IMR-90 (cell line): Measurements from ENCODE around the gene SHROOM3. TPM values are rescaled to one million over a fixed set of nuclear protein-coding genes. Genes with fewer than 3 reads are reported as not detected.

Source experiments
- ATAC-seq: fragments of 200-7000 bp; cut with Tn5 transposase; 2 replicates; pipeline ENCODE4 v1.9.1; 2020; ENCODE audit warnings: low read depth, mild to moderate bottlenecking, moderate library complexity
- BruUV-seq: library from RNA; stranded (reverse); fragments of 400-500 nt; replicated peaks from 2 replicates; lab custom pipeline; 2021; lab: Mats Ljungman, UMichigan
- CTCF ChIA-PET: fragments of 300-600 bp; formaldehyde crosslinking; extraction: SDS; loops from one replicate; lab custom pipeline; 2021; ENCODE audit warnings: antibody characterized with exemption; lab: Yijun Ruan, JAX
- POLR2A ChIA-PET: fragments of 300-600 bp; sonication (Branson Sonifier 250); formaldehyde crosslinking; loops from one replicate; lab custom pipeline; 2022; ENCODE audit warnings: antibody characterized with exemption; ENCODE audit not compliant: unreplicated experiment; lab: Charles Lee
- DNase-seq: peaks from one replicate; pipeline ENCODE4 v3.0.0; 2013
- H2AFZ ChIP-seq: replicated peaks from 2 replicates; pipeline ENCODE3; 2013; ENCODE audit warnings: low read length, mild to moderate bottlenecking; ENCODE audit not compliant: poor library complexity
- H2AK5ac ChIP-seq: 2 replicates; pipeline ENCODE4 v1.6.1; 2013; ENCODE audit warnings: low read depth, low read length, inconsistent platforms
- H2AK9ac ChIP-seq: replicated peaks from 2 replicates; pipeline ENCODE3; 2013; ENCODE audit warnings: mild to moderate bottlenecking, low read depth, low read length, moderate library complexity; ENCODE audit not compliant: poor library complexity
- H2BK120ac ChIP-seq: 2 replicates; pipeline ENCODE4 v1.6.1; 2013; ENCODE audit warnings: low read depth, low read length, inconsistent platforms
- H2BK15ac ChIP-seq: 3 replicates; pipeline ENCODE4 v1.6.1; 2013; ENCODE audit warnings: low read depth, low read length, inconsistent platforms
- H2BK20ac ChIP-seq: 2 replicates; pipeline ENCODE4 v1.6.1; 2013; ENCODE audit warnings: low read depth, mild to moderate bottlenecking, inconsistent platforms, low read length, moderate library complexity
- H2BK5ac ChIP-seq: 2 replicates; pipeline ENCODE4 v1.6.1; 2013; ENCODE audit warnings: mild to moderate bottlenecking, low read depth, low read length, inconsistent platforms; ENCODE audit not compliant: poor library complexity, severe bottlenecking
- H3K14ac ChIP-seq: replicated peaks from 2 replicates; pipeline ENCODE4 v1.6.1; 2013; ENCODE audit warnings: low read depth, low read length, inconsistent platforms
- H3K18ac ChIP-seq: 2 replicates; pipeline ENCODE4 v1.6.1; 2013; ENCODE audit warnings: low read depth, low read length, control low read depth
- H3K23ac ChIP-seq: 2 replicates; pipeline ENCODE4 v1.6.1; 2013; ENCODE audit warnings: low read depth, low read length, inconsistent platforms
- H3K27ac ChIP-seq: 2 replicates; pipeline ENCODE4 v1.5.1; 2013; ENCODE audit warnings: mild to moderate bottlenecking, control low read depth, low read length; ENCODE audit not compliant: insufficient read depth
- H3K27me3 ChIP-seq: 2 replicates; pipeline ENCODE4 v1.6.1; 2013; ENCODE audit warnings: low read length; ENCODE audit not compliant: control insufficient read depth, insufficient read depth
- H3K36me3 ChIP-seq: 2 replicates; pipeline ENCODE4 v1.6.1; 2013; ENCODE audit warnings: low read length, mixed read lengths; ENCODE audit not compliant: control insufficient read depth, insufficient read depth
- H3K4ac ChIP-seq: 2 replicates; pipeline ENCODE4 v1.6.1; 2013; ENCODE audit warnings: low read depth, low read length, inconsistent platforms
- H3K4me1 ChIP-seq: 2 replicates; pipeline ENCODE4 v1.6.1; 2013; ENCODE audit warnings: low read length, mixed read lengths; ENCODE audit not compliant: control insufficient read depth, insufficient read depth
- H3K4me2 ChIP-seq: 2 replicates; pipeline ENCODE4 v1.6.1; 2013; ENCODE audit warnings: low read depth, mild to moderate bottlenecking, control low read depth, low read length, moderate library complexity
- H3K4me3 ChIP-seq: 2 replicates; pipeline ENCODE4 v1.5.1; 2013; ENCODE audit warnings: low read depth, mild to moderate bottlenecking, control low read depth, low read length, moderate library complexity; ENCODE audit not compliant: insufficient read depth
- H3K56ac ChIP-seq: 2 replicates; pipeline ENCODE4 v1.6.1; 2013; ENCODE audit warnings: low read length, inconsistent platforms; ENCODE audit not compliant: insufficient read depth; ENCODE audit errors: extremely low read depth
- H3K79me1 ChIP-seq, 2 experiments: 2 replicates each; pipeline ENCODE4 v1.6.1; 2013; ENCODE audit warnings: low read length in 2 of 2, inconsistent platforms in 1 of 2, low read depth in 1 of 2
- H3K9ac ChIP-seq: 2 replicates; pipeline ENCODE4 v1.6.1; 2013; ENCODE audit warnings: low read depth, low read length, control low read depth
- H3K9me1 ChIP-seq: 2 replicates; pipeline ENCODE4 v1.6.1; 2013; ENCODE audit warnings: low read length, inconsistent platforms; ENCODE audit not compliant: insufficient read depth
- H3K9me3 ChIP-seq: 2 replicates; pipeline ENCODE4 v1.6.1; 2013; ENCODE audit warnings: low read length; ENCODE audit not compliant: control insufficient read depth, insufficient read depth
- H4K20me1 ChIP-seq: 2 replicates; pipeline ENCODE4 v1.6.1; 2013; ENCODE audit warnings: low read length, inconsistent platforms; ENCODE audit not compliant: insufficient read depth
- H4K5ac ChIP-seq: 2 replicates; pipeline ENCODE4 v1.6.1; 2013; ENCODE audit warnings: mild to moderate bottlenecking, low read depth, low read length, control low read depth
- H4K8ac ChIP-seq, 2 experiments: 2 replicates each; pipeline ENCODE4 v1.6.1; 2013; ENCODE audit warnings: low read depth in 2 of 2, low read length in 2 of 2, control low read depth in 1 of 2, inconsistent platforms in 1 of 2
- H4K91ac ChIP-seq: 2 replicates; pipeline ENCODE4 v1.6.1; 2013; ENCODE audit warnings: low read depth, low read length, inconsistent platforms; ENCODE audit not compliant: insufficient read depth
- MAFK ChIP-seq: IDR thresholded peaks from 2 replicates; pipeline ENCODE4 v1.6.1; 2012; ENCODE audit warnings: low read depth, low read length, improper control_type of control experiment
- MXI1 ChIP-seq: IDR thresholded peaks from 2 replicates; pipeline ENCODE4 v1.6.1; 2012; ENCODE audit warnings: low read depth, mild to moderate bottlenecking, low read length, moderate library complexity, borderline replicate concordance
- NFE2L2 ChIP-seq: fragments of 150-350 bp; IDR thresholded peaks from 2 replicates; pipeline ENCODE4 v1.6.1; 2016; ENCODE audit warnings: low read depth, mild to moderate bottlenecking, low read length
- POLR2A ChIP-seq: IDR thresholded peaks from 2 replicates; pipeline ENCODE4 v1.6.1; 2012; ENCODE audit warnings: mild to moderate bottlenecking, low read depth, low read length
- RFX5 ChIP-seq: IDR thresholded peaks from 2 replicates; pipeline ENCODE4 v1.8.0; 2012; ENCODE audit warnings: low read depth, mild to moderate bottlenecking, low read length, moderate library complexity
- SMC3 ChIP-seq: fragments of 150-350 bp; IDR thresholded peaks from 2 replicates; pipeline ENCODE4 v1.6.1; 2016; ENCODE audit warnings: low read depth, mild to moderate bottlenecking, antibody characterized with exemption, low read length, moderate library complexity
- WGBS, 2 experiments: methylation state at CpG; one replicate each; pipeline versions ENCODE4 v1.1.5 to v1.1.7; 2013; ENCODE audit warnings: missing lambda C conversion rate in 2 of 2; ENCODE audit not compliant: insufficient read length in 1 of 2; ENCODE audit errors: extremely low coverage in 2 of 2; 5-methylcytosine and 5-hydroxymethylcytosine counted together
- dilution Hi-C: fragments of 300-500 bp; cut with HindIII; formaldehyde crosslinking; loops from one replicate; pipeline ENCODE4 v1.14.3; 2018; ENCODE audit warnings: low sequenced_read_pairs; ENCODE audit not compliant: unreplicated experiment
- in situ Hi-C: fragments of 300-500 bp; cut with MboI; formaldehyde crosslinking; loops from 3 replicates; pipeline ENCODE4 v1.14.3; 2019; ENCODE audit warnings: low sequenced_read_pairs, inconsistent platforms, mixed read lengths
- intact Hi-C: fragments of 100-400 bp; cut with micrococcal nuclease; formaldehyde crosslinking; loops from 2 replicates; pipeline ENCODE4 v1.10.0; 2022
- polyA plus RNA-seq, 3 experiments: library from polyadenylated mRNA; depleted of rRNA; stranded (reverse); fragments of >200 nt; gene quantifications; 2 replicates each; pipeline ENCODE4 v1.2.3, GENCODE V29; 2012; ENCODE audit warnings: low replicate concordance in 1 of 3
- total RNA-seq: library from RNA; depleted of rRNA; stranded (reverse); fragments of >200 nt; gene quantifications from 2 replicates; pipeline ENCODE4 v1.2.3, GENCODE V29; 2012
- TF ChIP-seq, protein P1 (sequence below): conservative IDR thresholded peaks from 2 replicates; pipeline ENCODE4 v1.5.1; 2012; ENCODE audit warnings: mild to moderate bottlenecking, low read depth, low read length, improper control_type of control experiment

Gene SHROOM3
- total and polyA plus RNA-seq, 2 of the 4 experiments (the other 2 are of a cell fraction), result 10.8 to 19.5 TPM

DNA sequence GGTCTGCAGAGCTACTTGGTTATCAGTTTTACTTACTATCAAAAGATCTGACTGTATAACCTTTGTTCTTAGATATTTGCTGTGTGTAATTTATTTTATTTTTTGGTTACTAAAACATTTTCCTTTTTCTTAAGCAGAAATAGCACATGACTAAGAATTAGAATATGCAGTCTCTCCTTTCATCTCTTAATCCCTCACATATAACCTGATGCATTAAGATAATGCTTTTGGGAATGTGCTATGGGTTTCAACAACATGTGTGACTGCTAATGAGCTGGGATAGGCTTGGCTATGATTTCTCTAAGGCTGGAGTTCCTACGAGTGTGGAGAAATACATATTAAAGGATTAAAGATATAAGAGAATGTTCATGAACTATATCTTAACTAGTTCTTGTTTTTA is 41.5 kb downstream of the SHROOM3 start:
- Histone ChIP-seq H3K27ac (no peak overlapping the region), H3K4me1 (no peaks in the 10 kb centered on the region), H2AFZ (no peak overlapping the region), H2BK5ac (no peak overlapping the region), H3K9ac (no peak overlapping the region), H2AK5ac (no peak overlapping the region), H3K4me2 (no peak overlapping the region), H3K4ac (no peak overlapping the region), H3K27me3 (peaks cover 1% of the 10 kb centered on the region; the same call in 1 of the 2 replicates), H3K9me1 (no peaks in the 10 kb centered on the region), H3K14ac (no peak overlapping the region), H3K4me3 (no peak overlapping the region), H4K8ac (no peak overlapping the region), H4K5ac (no peak overlapping the region), H2BK20ac (no peak overlapping the region), H4K91ac (no peak overlapping the region), H3K56ac (no peak overlapping the region), H3K9me3 (peaks cover 5% of the 10 kb centered on the region), H2AK9ac (no peak overlapping the region), H3K79me1 (no peaks in the 10 kb centered on the region), H2BK15ac (no peak overlapping the region), H3K23ac (no peak overlapping the region), H4K20me1 (no peaks in the 10 kb centered on the region), H2BK120ac (no peak overlapping the region), H3K36me3 (no peaks in the 10 kb centered on the region), H3K18ac (no peak overlapping the region)
- WGBS, 2 experiments, result no CpG with 5 or more reads among the region's 1 CpG
- ATAC-seq, result no peak
- ChIA-PET CTCF (no interaction called here), POLR2A (no interaction called here)
- no peak for DNase-seq
- dilution Hi-C loops, result no loop called here
- BruUV-seq, result no TSS peak
- in situ Hi-C loops, result no loop called here
- intact Hi-C loops, result no loop called here
- TF ChIP-seq, protein P1, sequence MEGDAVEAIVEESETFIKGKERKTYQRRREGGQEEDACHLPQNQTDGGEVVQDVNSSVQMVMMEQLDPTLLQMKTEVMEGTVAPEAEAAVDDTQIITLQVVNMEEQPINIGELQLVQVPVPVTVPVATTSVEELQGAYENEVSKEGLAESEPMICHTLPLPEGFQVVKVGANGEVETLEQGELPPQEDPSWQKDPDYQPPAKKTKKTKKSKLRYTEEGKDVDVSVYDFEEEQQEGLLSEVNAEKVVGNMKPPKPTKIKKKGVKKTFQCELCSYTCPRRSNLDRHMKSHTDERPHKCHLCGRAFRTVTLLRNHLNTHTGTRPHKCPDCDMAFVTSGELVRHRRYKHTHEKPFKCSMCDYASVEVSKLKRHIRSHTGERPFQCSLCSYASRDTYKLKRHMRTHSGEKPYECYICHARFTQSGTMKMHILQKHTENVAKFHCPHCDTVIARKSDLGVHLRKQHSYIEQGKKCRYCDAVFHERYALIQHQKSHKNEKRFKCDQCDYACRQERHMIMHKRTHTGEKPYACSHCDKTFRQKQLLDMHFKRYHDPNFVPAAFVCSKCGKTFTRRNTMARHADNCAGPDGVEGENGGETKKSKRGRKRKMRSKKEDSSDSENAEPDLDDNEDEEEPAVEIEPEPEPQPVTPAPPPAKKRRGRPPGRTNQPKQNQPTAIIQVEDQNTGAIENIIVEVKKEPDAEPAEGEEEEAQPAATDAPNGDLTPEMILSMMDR, result no peak
- no peak for TF ChIP-seq POLR2A
- TF ChIP-seq NFE2L2, result no peak
- TF ChIP-seq RFX5, result no peak
- TF ChIP-seq MXI1, result no peak
- no peak for TF ChIP-seq MAFK
- no peak for TF ChIP-seq SMC3
